ENCODE measurements around the gene EXOC4.

Gene EXOC4

GRCh38 chr7:134078991-134079390 is 826.1 kb downstream of the EXOC4 start:
- DNase-seq (ENCODE audit: low read depth) = no peak

GRCh38 chr7:134081695-134082094 is 828.8 kb downstream of the EXOC4 start:
- DNase-seq (ENCODE audit: low read depth) = no peak

GRCh38 chr7:134083766-134084487 is 831.0 kb downstream of the EXOC4 start:
- no peak for DNase-seq (ENCODE audit: low read depth)

GRCh38 chr7:134084488-134085144 is 831.7 kb downstream of the EXOC4 start:
- DNase-seq (ENCODE audit: low read depth) = no peak

DNA sequence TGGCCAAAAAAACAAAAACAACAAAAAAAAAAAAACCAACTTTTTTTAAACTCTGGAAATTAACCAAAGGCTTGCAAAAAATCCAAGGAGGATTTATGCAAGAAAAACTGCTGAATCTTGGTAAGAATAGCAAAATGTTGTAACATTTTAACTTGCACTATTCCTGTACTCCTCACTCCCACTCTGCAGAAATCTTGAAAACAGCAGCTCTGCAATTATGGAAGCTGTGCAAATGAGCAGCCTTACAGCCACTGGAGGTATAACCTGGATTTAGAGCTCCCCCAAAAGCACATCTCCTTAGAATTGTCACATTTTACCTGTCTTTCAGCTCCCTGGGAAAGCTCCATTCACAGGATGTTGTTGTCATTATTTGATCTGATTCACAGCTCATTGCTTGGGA is 832.4 kb downstream of the EXOC4 start:
- no peak for DNase-seq (ENCODE audit: low read depth)

DNA sequence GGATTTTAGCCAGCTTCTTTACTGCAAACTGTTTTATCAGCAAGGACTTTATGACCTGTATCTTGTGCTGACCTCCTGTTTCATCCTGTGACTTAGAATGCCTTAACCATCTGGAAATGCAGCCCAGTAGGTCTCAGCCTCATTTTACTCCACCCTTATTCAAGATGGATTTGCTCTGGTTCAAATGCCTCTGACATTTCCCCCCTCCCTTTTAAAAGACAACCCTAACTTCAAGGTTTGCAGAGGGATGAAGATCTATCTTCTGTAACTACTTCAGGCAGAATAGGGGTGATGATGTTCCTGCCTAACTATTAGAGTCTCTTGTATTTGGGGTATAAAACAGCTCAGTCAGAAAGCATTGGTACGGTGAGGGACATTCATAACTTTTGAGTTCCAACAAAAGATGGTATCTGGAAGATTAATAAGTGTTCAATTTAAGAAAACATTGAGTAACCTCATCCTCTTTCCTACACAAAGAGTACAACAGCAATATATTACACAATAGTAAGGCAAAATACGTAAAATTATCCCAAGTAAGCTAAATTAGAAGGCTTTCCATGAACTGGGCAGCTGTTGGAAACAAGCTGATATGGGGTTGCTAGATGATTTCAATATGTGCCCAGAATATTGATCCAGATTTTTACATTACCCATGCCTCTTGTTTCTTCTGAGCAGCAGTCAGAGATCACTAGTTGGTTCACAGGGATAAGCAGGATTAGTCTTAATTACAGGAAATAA is 834.3 kb downstream of the EXOC4 start:
- DNase-seq (ENCODE audit: low read depth) = no peak

GRCh38 chr7:134088199-134088598 is 835.3 kb downstream of the EXOC4 start:
- no peak for DNase-seq (ENCODE audit: low read depth)

DNA sequence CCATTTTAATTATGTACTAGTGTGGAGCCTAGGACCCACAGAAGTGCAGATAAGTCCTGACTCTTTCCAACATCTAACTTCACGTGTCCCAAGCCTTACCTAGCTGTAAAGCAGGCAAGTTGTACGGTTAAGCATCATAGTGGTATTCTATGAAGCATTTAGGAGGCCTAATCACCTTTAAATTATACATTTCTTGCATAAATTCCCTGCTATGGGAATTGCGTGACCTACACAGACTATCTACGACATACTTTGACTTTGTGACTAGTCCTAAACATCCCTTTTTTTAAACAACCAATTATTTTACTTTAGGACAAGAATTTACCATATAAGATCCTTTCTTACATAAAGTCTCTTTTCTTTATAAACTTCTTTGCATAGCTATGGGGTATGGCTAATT is 836.6 kb downstream of the EXOC4 start:
- DNase-seq (ENCODE audit: low read depth) = no peak

DNA sequence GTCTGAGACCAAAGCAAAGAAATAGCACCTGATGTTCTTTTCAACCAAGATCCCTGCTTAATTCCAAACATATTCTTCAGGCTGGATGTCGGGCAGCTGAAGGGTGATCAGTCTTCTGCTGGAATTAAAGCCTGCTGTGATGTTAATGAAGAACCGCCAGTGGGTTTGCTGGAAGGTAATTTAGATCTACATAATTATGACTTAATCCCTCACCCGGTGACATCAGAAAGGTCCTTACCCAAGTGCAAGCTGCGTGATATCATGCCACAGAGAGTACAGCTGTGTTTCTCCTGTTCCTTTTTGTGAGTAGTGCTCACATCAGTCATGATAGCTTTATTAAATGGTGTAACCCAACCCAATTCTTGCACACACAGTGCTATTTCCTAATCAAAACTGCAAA is 845.2 kb downstream of the EXOC4 start:
- no peak for DNase-seq (ENCODE audit: low read depth)

GRCh38 chr7:134101716-134102115 is 848.8 kb downstream of the EXOC4 start:
- DNase-seq (ENCODE audit: low read depth) = no peak

DNA sequence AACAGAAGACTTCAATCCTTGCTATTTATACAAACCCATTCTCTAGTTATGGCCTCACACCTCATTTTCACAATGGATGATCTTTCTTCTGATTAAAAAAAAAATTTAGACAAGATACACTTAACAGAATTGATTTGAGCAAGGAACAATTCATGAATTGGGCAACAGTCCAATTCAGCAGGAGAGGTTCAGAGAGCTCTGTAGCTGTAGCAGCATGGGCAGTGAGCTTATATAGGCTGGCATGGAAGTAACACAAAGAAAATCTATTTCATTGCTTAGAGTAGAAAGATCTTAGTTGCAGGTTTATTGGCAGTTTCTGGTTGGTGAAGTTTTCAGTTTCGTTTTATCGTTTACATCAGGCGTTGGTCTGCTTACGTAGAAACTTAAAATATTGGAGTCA is 851.3 kb downstream of the EXOC4 start:
- no peak for DNase-seq (ENCODE audit: low read depth)

DNA sequence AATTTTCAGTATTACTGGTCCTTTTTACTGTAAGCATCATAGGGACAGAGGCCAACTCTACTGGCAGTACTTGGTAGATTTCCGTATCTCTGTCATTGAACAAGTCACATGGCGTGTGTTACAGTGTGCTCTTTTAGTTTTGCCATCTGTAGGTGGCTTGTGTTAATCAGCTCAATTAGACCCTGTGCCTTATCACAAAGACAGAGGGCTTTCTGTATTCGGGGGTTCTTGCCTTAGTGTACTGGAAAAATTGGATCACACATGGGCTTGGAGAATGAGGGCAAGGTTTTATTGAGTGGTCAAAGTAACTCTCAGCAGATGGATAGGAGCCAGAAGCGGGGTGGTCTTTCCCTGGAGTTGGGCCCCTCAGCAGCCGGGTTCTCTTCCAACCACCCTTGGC is 853.0 kb downstream of the EXOC4 start:
- DNase-seq (ENCODE audit: low read depth) = no peak

- DNase-seq (ENCODE audit: low read depth) = no peak
These were observed 855.9 kb downstream of the EXOC4 start for GRCh38 chr7:134108802-134109201.

- DNase-seq (ENCODE audit: low read depth) = no peak
These were observed 860.8 kb downstream of the EXOC4 start for GRCh38 chr7:134113655-134114054.

- no peak for DNase-seq (ENCODE audit: low read depth)
These were observed 862.1 kb downstream of the EXOC4 start for GRCh38 chr7:134114992-134115391.
